Activated CD4-positive, alpha-beta T cell treated with anti-CD3 and anti-CD28 coated beads, Interleukin-10, Interleukin-2, amounts not matched to agents 100 ng/mL and 50 ng/mL, durations not matched to agents 16 hours and 8 hours (primary cell): ENCODE measurements around the gene NXPH3.
A peak's percentile ranks its signal among the peaks of the same experiment; 100 is the strongest.
"Not testable (repeated sequence)": the region's sequence is repeated elsewhere in the genome, so short reads cannot be mapped to it uniquely, and the experiment has no call there.

Experiments
- DNase-seq: peaks from one replicate; pipeline ENCODE4 v3.0.0-alpha.2; 2020

NXPH3 gene

GRCh38 chr17:49555495-49556222 lies 20.0 kb upstream of the NXPH3 start:
- DNase-seq, result no peak

DNA sequence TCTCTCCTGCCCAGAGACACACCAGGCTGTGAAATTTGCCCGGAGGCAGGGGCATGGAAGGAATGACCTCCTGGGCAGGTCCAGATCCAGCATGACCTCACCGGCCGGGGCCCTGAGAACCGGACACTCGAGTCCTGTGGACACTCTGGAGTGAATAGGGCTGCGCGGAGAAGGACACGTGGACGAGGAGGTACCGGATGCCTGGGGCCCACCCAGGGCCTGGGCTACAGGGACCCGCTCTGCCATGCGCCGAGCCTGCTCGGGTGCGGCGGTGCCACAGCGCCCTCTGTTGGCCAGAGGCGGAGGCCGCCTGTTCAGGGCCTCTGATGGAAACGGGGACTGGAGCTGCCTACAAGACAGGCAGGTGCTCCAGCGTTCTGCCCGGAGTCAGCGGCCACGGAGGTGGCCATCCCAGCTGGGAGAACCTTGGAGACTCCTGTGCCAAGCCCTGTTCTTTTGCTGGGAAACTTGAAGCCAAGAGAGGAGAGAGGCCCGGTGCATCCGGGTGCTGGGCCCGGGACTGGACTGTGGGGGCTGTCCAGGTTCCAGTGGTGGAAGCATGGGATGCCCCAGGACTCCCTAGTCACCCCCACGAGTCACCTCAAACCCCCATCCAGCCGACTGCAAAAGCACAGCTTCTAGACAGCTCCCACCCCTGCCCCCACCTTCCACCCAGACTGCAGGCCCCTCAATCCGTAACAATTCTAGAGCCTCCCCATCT lies 19.3 kb upstream of the NXPH3 start:
- DNase-seq, result peak; percentile 86

GRCh38 chr17:49557312-49558024 lies 18.2 kb upstream of the NXPH3 start:
- DNase-seq, result peak; percentile 65

GRCh38 chr17:49564638-49565037 lies 11.0 kb upstream of the NXPH3 start:
- no peak for DNase-seq

DNA sequence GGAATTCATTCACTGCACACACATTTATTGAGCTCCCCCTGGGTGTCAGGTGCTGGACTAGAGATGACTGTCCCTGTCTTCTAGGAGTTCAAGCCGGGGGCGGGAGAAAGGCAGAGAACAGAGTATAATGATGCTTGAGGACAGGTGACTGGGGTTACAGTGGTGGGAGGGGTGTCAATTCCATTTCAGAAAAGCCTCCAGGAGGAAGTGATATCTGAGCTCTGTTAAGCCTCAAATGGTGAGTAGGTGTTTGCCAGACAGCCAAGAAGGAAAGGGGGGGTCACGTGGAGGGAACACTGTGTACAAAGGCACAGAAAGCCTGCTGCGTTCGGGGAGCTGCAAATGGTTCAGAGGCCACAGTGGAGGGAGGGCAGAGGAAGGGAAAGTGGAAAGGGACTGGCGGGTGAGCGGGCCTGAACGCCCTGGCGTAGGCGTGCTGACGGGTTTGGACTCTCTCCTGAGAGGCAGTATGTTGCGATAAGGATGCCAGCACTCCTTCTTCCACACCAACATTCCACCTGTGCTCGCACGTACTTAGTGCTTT lies 9.7 kb upstream of the NXPH3 start:
- no peak for DNase-seq

DNA sequence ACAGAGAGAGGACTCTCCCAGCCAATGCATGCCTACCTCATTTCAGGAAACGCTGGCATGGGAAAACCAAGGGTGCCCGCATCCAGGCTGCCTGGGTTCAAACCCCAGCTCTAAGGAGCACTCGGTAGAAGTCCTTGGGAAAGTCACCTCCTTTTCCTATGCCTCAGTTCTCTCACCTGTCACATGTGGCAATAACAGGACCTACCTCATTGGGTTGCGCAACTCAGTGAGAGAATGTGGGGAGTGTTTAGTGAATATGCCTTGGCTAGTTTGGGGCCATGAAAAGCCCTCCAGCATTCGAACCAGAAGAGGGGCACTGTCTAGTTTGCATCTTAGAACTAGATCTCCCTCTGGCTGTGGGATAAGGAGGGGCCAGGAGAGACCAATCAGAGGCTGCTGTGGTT lies 9.0 kb upstream of the NXPH3 start:
- no peak for DNase-seq

GRCh38 chr17:49567104-49567521 lies 8.6 kb upstream of the NXPH3 start:
- DNase-seq, result no peak

DNA sequence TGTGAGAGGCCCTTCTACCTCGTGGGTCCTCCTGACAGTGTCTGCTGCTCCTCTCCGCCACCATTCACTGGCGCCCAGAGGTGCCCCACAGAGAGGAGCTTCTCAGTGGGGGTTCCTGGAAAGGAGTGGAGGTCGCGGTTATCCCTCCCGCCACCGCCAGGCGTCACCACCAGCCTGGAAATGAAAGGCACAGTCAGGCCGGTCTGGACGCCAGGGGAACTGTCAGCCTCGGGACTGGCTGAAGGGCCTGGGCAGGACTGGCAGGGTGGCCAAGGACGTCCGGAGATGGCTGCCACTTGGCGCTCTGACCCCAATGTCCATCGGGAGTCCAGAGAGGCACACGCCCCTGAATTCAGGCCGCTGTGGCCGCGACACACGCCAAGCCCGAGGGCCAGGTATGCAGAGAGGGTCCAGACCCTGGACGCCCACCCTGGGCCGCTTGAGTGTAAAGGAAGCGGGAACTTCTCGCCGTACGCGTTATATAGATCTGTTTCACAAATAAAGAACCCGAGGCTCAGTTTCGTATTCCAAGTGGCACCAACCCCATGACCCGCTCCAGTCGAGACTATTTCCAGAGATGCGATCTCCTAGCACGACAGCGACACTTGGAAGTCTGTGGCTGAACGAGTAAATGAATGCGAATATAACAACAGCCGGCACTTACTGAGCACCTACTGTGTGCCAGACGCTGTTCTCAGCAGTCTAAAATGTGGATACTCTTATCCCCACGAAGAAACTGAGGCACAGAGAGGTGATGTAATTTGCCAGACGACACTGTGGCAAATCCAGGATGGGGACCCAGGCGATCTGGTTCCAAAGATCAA lies 7.6 kb upstream of the NXPH3 start:
- DNase-seq, result peak; percentile 88

DNA sequence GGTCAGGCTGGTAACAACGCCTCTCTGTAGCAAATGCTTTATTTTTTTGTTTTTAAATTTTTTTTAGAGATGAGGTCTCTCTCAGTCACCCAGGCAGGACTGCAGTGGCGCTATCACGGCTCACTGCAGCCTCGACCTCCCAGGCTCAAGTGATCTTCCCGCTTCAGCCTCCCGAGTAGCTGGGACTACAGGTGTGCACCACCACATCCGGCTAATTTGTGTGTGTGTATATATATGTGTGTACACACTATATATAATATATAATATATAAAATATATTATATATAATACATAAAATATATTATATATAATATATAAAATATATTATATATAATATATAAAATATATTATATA lies 7.0 kb upstream of the NXPH3 start:
- not testable (repeated sequence) for DNase-seq

- no peak for DNase-seq
These were observed 5.0 kb upstream of the NXPH3 start for GRCh38 chr17:49570540-49571242.

GRCh38 chr17:49571283-49571682 lies 4.4 kb upstream of the NXPH3 start:
- no peak for DNase-seq

DNA sequence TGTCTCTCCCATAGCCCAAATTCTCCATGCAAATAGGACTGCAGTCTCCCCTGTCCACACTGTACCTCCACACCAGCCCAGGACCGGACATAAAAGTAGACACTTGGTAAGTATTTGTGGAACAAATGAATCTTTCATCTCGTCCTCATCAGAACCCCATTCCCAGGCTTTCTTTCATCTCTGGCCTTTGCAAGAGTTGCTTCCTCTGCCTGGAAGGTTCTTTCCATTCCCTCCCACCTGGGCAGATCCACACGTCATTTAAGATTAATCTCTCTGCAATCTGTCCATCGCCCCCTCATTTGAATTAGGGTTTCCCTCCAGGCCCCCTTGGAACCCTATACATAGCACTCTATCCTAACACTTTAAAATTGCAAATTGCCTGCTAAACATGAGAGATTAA lies 3.9 kb upstream of the NXPH3 start:
- no peak for DNase-seq

- DNase-seq, result no peak
These were observed 3.4 kb upstream of the NXPH3 start for GRCh38 chr17:49572226-49572625.

DNA sequence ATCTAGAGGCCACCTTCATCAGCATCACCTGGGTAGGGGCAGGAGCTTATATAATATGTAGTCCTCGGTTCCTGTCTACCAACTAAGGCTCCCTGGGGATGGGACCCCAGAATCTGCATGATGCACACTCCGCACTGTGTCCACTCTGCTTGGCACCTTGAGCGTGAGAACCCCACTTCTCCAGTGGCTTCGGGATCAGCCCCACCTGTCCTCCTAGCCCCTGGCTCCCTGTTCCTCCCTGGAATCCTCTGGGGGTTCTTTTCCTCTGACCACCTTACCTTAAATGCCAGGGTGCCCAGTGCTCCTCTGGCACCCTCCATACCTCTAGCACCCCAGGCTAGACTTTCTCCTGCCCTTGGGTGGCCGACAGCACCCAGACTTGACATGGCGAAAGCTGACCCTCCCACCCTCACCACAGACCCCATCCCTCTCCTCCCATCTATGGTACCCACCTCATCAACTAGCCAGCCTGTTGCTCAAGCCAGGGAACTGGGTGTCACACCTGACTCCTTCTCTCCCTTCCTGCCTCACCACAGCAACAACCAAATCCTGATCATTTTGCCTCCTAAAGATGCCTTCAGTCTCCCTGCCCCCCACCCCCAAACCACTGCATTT lies 2.8 kb upstream of the NXPH3 start:
- no peak for DNase-seq

DNA sequence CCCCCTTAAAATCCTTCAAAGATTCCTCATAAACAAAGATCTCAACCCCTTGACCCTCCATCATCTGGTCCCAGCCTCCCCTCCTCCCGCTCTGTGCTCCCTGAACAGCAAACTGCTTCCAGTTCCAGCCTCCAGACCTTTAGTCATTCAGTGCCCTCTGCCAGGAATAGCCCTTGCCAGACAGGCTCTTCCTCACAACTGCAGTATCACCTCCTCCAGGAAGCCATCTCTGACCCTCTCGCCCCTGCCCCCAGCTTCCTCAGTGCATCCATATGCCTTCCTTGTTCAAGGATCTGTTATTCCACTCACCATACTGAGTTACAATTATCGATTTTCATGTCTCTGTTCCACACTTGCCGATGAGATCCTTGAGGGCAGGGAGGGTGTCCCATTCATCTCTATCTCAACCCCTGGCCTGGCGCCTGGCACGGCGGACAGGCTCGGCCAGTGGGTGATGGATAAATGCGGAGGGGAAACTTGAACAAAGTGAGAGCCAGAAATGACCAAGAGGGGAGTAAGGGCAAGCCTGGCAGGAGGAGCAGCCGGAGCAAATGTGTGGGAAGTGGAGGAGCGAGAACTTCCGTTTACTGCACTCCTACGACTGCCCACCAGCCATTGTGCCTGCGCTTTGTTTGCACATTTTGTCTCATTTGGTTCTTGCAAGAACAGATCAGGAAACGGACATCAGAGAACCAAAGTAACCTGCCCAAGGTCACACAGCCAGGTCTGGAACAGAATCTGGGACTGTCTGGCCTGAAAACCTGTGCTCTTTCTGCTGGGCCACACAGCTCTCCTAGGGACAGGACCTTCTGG lies 2.0 kb upstream of the NXPH3 start:
- DNase-seq, result no peak

GRCh38 chr17:49574323-49574781 lies 1.3 kb upstream of the NXPH3 start:
- no peak for DNase-seq

- no peak for DNase-seq
These were observed 559 bp upstream of the NXPH3 start for GRCh38 chr17:49574945-49575678.

DNA sequence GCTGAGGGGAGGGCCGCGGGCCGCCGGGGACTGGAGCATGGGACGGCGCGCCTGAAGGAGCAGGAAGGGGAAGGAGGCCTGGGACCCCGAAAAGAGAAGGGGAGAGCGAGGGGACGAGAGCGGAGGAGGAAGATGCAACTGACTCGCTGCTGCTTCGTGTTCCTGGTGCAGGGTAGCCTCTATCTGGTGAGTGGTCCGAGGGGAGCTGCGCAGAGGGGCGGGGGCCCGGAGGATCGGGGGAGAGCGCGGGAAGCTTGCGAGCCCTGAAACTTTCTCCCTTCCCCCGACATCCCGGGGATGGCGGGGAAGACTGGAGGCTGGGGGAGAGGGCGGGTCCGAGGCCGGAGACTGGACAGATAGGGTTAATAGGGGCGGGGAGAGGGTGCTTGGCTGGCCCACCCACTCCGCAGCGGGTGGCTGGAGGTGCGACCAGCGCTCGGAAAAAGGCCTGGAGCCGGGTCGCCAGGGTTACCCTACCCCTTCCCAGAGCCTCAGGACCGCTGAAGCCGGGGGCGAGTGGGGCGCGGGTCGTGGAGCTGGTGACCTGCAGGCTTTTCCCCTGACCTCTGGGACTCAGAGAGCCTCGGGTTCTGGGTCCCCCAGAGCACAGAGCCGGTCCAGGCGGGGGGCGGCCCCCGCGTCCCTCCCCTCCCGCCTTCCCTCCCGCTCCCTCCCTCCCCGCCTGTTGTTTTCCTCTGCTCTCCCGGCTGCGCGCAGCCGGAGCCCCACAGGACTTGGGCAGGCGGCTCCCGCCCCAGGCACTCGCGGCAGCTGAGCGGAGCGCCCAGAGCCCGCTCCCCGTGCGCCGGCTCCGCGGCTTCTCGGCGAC lies 631 bp downstream of the NXPH3 start:
- no peak for DNase-seq
